GM23338 (cell line): ENCODE measurements around the gene TMTC2. TPM values are rescaled to one million over a fixed set of nuclear protein-coding genes. Genes with fewer than 3 reads are reported as not detected.

ENCODE experiments used
- ATAC-seq: fragments of 200-7000 bp; cut with Tn5 transposase; 3 replicates; pipeline ENCODE4 v1.9.1; 2020
- DNase-seq: peaks from one replicate; pipeline ENCODE4 v3.0.0-alpha.2; 2015; ENCODE audit warnings: low spot score
- H2AFZ ChIP-seq: fragments of 200-600 bp; sonication (generic); 2 replicates; pipeline ENCODE4 v1.8.0; 2016; ENCODE audit warnings: antibody characterized with exemption, mild to moderate bottlenecking, moderate library complexity
- H3F3A ChIP-seq: fragments of 200-600 bp; sonication (generic); replicated peaks from 2 replicates; pipeline ENCODE4 v1.8.0; 2017; ENCODE audit warnings: antibody characterized with exemption, mixed run types, low read depth
- H3K27ac ChIP-seq: fragments of 200-600 bp; sonication (generic); 2 replicates; pipeline ENCODE4 v1.6.1; 2016; ENCODE audit warnings: low read depth
- H3K27me3 ChIP-seq: fragments of 200-600 bp; sonication (generic); 2 replicates; pipeline ENCODE4 v1.8.0; 2016; ENCODE audit warnings: mild to moderate bottlenecking, mixed run types, moderate library complexity; ENCODE audit not compliant: insufficient read depth
- H3K36me3 ChIP-seq: fragments of 200-600 bp; sonication (generic); 2 replicates; pipeline ENCODE4 v1.8.0; 2016; ENCODE audit warnings: mild to moderate bottlenecking; ENCODE audit not compliant: insufficient read depth
- H3K4me1 ChIP-seq: fragments of 200-600 bp; sonication (generic); 2 replicates; pipeline ENCODE4 v1.8.0; 2016; ENCODE audit warnings: mild to moderate bottlenecking, moderate library complexity; ENCODE audit not compliant: insufficient read depth
- H3K4me2 ChIP-seq: fragments of 200-600 bp; sonication (generic); 2 replicates; pipeline ENCODE4 v1.7.1; 2017; ENCODE audit warnings: mixed run types
- H3K4me3 ChIP-seq: fragments of 200-600 bp; sonication (generic); 2 replicates; pipeline ENCODE4 v1.6.1; 2016; ENCODE audit warnings: mixed run types
- H3K79me2 ChIP-seq: fragments of 200-600 bp; sonication (generic); replicated peaks from 2 replicates; pipeline ENCODE4 v1.8.0; 2017; ENCODE audit warnings: mild to moderate bottlenecking; ENCODE audit not compliant: insufficient read depth
- H3K9me2 ChIP-seq: fragments of 200-600 bp; sonication (generic); 2 replicates; pipeline ENCODE4 v1.8.0; 2017; ENCODE audit not compliant: insufficient read depth
- H4K20me1 ChIP-seq: fragments of 200-600 bp; sonication (generic); replicated peaks from 2 replicates; pipeline ENCODE4 v1.8.0; 2017; ENCODE audit warnings: mild to moderate bottlenecking; ENCODE audit not compliant: insufficient read depth
- H3K27ac Mint-ChIP-seq: 2 replicates; pipeline ENCODE4 v1.8.0; 2020; ENCODE audit warnings: inconsistent platforms, mild to moderate bottlenecking, moderate library complexity, mixed read lengths
- H3K27me3 Mint-ChIP-seq: 3 replicates; pipeline ENCODE4 v1.8.0; 2022; ENCODE audit warnings: low read depth, mild to moderate bottlenecking, moderate library complexity, mixed read lengths, inconsistent platforms; ENCODE audit not compliant: insufficient read depth, poor library complexity
- H3K36me3 Mint-ChIP-seq: 3 replicates; pipeline ENCODE4 v1.8.0; 2021; ENCODE audit warnings: low read depth, mild to moderate bottlenecking, inconsistent platforms, moderate library complexity, mixed read lengths
- H3K4me1 Mint-ChIP-seq: 3 replicates; pipeline ENCODE4 v1.8.0; 2020; ENCODE audit warnings: mild to moderate bottlenecking, inconsistent platforms, mixed read lengths
- H3K4me3 Mint-ChIP-seq: 3 replicates; pipeline ENCODE4 v1.8.0; 2021; ENCODE audit warnings: moderate library complexity, mild to moderate bottlenecking, inconsistent platforms, mixed read lengths
- H3K9me3 Mint-ChIP-seq: 3 replicates; pipeline ENCODE4 v1.8.0; 2020; ENCODE audit warnings: moderate library complexity, mild to moderate bottlenecking, inconsistent platforms, mixed read lengths
- CREB1 ChIP-seq: fragments of 250-450 bp; sonication (Bioruptor Pico); IDR thresholded peaks from 2 replicates; pipeline ENCODE4 v1.5.0; 2020; ENCODE audit warnings: low read depth, mild to moderate bottlenecking, moderate library complexity
- EZH2 ChIP-seq: fragments of 200-600 bp; sonication (generic); IDR thresholded peaks from one replicate; pipeline ENCODE4 v1.8.0; 2017; ENCODE audit warnings: antibody characterized with exemption, mild to moderate bottlenecking, low read depth; ENCODE audit not compliant: unreplicated experiment
- EZH2phosphoT487 ChIP-seq: fragments of 200-600 bp; sonication (generic); IDR thresholded peaks from one replicate; pipeline ENCODE4 v1.8.1; 2018; ENCODE audit warnings: antibody characterized with exemption; ENCODE audit not compliant: unreplicated experiment
- JUNB ChIP-seq: IDR thresholded peaks from one replicate; pipeline ENCODE4 v1.6.1; 2016; ENCODE audit warnings: antibody characterized with exemption; ENCODE audit not compliant: unreplicated experiment
- NANOG ChIP-seq: IDR thresholded peaks from 2 replicates; pipeline ENCODE4 v1.6.1; 2016; ENCODE audit warnings: antibody characterized with exemption, borderline replicate concordance
- POLR2AphosphoS5 ChIP-seq: IDR thresholded peaks from 2 replicates; pipeline ENCODE4 v1.6.1; 2016; ENCODE audit warnings: antibody characterized with exemption, low read depth
- ZNF114 ChIP-seq: fragments of 250-450 bp; sonication (Bioruptor Pico); IDR thresholded peaks from 2 replicates; pipeline ENCODE4 v1.5.0; 2020; ENCODE audit warnings: mild to moderate bottlenecking, moderate library complexity
- ZNF331 ChIP-seq: fragments of 250-450 bp; sonication (Bioruptor Pico); IDR thresholded peaks from 2 replicates; pipeline ENCODE4 v1.5.0; 2020; ENCODE audit warnings: low read depth, mild to moderate bottlenecking, moderate library complexity
- polyA plus RNA-seq: library from polyadenylated mRNA; unstranded; fragments of >200 nt; fragmentation: Nextera tagmentation; extraction: Ambion mirVana; gene quantifications from 2 replicates; pipeline ENCODE4 v1.2.1, GENCODE V29; 2016
- total RNA-seq: library from RNA; depleted of rRNA; stranded (reverse); fragments of >200 nt; shearing (Covaris generic); gene quantifications from 2 replicates; pipeline ENCODE4 v1.2.3, GENCODE V29; 2014
- TF ChIP-seq, protein P1 (sequence below): IDR thresholded peaks from one replicate; pipeline ENCODE4 v1.6.1; 2018; ENCODE audit warnings: antibody characterized with exemption; ENCODE audit not compliant: unreplicated experiment
- TF ChIP-seq, protein P2 (sequence below): IDR thresholded peaks from 2 replicates; pipeline ENCODE4 v1.6.1; 2016; ENCODE audit warnings: antibody characterized with exemption
- TF ChIP-seq, protein P3 (sequence below), 2 experiments: fragments of 200-600 bp in 1 of 2; sonication (generic) in 1 of 2; conservative IDR thresholded peaks; 2 replicates each; pipeline versions ENCODE4 v1.5.1 to v1.6.1; 2016 to 2017; ENCODE audit warnings: antibody characterized with exemption in 2 of 2, low read depth in 2 of 2, mild to moderate bottlenecking in 2 of 2, moderate library complexity in 1 of 2

TMTC2 gene
- total and polyA plus RNA-seq, 2 experiments from 2014 or later: 0.57 to 6.5 TPM

DNA sequence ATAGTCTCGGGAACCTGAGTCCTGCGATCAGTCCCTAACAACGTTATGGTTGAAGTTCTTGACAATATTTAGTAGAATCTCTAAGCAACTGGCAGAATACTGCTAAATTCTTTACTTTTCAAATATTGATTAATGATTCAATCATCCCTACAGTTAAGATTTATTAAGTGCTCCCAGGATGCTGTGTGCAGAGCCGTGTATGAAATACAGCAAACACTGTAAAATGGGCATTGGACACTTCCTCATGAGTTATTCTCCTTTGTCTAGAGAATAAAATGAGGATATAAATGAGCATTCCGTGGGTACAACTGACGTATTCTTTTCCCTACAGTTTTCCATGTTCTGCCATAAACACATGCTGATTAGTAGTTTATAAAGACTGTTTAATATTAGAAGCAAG lies 372.4 kb downstream of the TMTC2 start:
- no peaks in the 10 kb centered on the region for H3K36me3 Mint-ChIP-seq
- Histone ChIP-seq H4K20me1 (no peaks in the 10 kb centered on the region), H3K4me1 (no peaks in the 10 kb centered on the region), H3F3A (no peaks in the 10 kb centered on the region), H3K79me2 (no peaks in the 10 kb centered on the region), H3K4me2 (no peak overlapping the region), H3K4me3 (no peak overlapping the region), H3K27ac (no peak overlapping the region), H3K27me3 (no peaks in the 10 kb centered on the region), H2AFZ (no peak overlapping the region), H3K36me3 (no peaks in the 10 kb centered on the region), H3K9me2 (no peaks in the 10 kb centered on the region)
- no peaks in the 10 kb centered on the region for H3K27me3 Mint-ChIP-seq
- ATAC-seq (no peak), DNase-seq (no peak)
- H3K9me3 Mint-ChIP-seq: no peaks in the 10 kb centered on the region
- no peak overlapping the region for H3K4me3 Mint-ChIP-seq
- no peak overlapping the region for H3K27ac Mint-ChIP-seq
- no peaks in the 10 kb centered on the region for H3K4me1 Mint-ChIP-seq
- no peak for TF ChIP-seq CREB1 (CRISPR knock-in tag)
- TF ChIP-seq JUNB: no peak
- TF ChIP-seq, protein P1, sequence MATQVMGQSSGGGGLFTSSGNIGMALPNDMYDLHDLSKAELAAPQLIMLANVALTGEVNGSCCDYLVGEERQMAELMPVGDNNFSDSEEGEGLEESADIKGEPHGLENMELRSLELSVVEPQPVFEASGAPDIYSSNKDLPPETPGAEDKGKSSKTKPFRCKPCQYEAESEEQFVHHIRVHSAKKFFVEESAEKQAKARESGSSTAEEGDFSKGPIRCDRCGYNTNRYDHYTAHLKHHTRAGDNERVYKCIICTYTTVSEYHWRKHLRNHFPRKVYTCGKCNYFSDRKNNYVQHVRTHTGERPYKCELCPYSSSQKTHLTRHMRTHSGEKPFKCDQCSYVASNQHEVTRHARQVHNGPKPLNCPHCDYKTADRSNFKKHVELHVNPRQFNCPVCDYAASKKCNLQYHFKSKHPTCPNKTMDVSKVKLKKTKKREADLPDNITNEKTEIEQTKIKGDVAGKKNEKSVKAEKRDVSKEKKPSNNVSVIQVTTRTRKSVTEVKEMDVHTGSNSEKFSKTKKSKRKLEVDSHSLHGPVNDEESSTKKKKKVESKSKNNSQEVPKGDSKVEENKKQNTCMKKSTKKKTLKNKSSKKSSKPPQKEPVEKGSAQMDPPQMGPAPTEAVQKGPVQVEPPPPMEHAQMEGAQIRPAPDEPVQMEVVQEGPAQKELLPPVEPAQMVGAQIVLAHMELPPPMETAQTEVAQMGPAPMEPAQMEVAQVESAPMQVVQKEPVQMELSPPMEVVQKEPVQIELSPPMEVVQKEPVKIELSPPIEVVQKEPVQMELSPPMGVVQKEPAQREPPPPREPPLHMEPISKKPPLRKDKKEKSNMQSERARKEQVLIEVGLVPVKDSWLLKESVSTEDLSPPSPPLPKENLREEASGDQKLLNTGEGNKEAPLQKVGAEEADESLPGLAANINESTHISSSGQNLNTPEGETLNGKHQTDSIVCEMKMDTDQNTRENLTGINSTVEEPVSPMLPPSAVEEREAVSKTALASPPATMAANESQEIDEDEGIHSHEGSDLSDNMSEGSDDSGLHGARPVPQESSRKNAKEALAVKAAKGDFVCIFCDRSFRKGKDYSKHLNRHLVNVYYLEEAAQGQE: no peak
- TF ChIP-seq ZNF331 (CRISPR knock-in tag): no peak
- TF ChIP-seq, protein P2, sequence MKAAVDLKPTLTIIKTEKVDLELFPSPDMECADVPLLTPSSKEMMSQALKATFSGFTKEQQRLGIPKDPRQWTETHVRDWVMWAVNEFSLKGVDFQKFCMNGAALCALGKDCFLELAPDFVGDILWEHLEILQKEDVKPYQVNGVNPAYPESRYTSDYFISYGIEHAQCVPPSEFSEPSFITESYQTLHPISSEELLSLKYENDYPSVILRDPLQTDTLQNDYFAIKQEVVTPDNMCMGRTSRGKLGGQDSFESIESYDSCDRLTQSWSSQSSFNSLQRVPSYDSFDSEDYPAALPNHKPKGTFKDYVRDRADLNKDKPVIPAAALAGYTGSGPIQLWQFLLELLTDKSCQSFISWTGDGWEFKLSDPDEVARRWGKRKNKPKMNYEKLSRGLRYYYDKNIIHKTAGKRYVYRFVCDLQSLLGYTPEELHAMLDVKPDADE: no peak
- TF ChIP-seq EZH2phosphoT487: no peak
- no peak for TF ChIP-seq EZH2
- no peak for TF ChIP-seq ZNF114 (CRISPR knock-in tag)
- no peak for TF ChIP-seq POLR2AphosphoS5
- TF ChIP-seq NANOG: no peak
- TF ChIP-seq, protein P3, sequence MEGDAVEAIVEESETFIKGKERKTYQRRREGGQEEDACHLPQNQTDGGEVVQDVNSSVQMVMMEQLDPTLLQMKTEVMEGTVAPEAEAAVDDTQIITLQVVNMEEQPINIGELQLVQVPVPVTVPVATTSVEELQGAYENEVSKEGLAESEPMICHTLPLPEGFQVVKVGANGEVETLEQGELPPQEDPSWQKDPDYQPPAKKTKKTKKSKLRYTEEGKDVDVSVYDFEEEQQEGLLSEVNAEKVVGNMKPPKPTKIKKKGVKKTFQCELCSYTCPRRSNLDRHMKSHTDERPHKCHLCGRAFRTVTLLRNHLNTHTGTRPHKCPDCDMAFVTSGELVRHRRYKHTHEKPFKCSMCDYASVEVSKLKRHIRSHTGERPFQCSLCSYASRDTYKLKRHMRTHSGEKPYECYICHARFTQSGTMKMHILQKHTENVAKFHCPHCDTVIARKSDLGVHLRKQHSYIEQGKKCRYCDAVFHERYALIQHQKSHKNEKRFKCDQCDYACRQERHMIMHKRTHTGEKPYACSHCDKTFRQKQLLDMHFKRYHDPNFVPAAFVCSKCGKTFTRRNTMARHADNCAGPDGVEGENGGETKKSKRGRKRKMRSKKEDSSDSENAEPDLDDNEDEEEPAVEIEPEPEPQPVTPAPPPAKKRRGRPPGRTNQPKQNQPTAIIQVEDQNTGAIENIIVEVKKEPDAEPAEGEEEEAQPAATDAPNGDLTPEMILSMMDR (conservative IDR thresholded peaks at IDR 0.05; ENCODE audit: low read depth in 2 of 2): no peak
